WERI-Rb-1 (cell line): ENCODE measurements around the gene CS.

ENCODE experiments used
- DNase-seq: peaks from one replicate; pipeline ENCODE4 v3.0.0-alpha.2; 2020
- H3K27ac ChIP-seq: fragments of 250-450 bp; sonication (Bioruptor Pico); 2 replicates; pipeline ENCODE4 v1.5.1; 2020; ENCODE audit warnings: mild to moderate bottlenecking, moderate library complexity
- H3K27me3 ChIP-seq: fragments of 250-450 bp; sonication (Bioruptor Pico); 2 replicates; pipeline ENCODE4 v1.5.1; 2021; ENCODE audit warnings: mild to moderate bottlenecking, low read depth, moderate library complexity; ENCODE audit not compliant: insufficient read depth, severe bottlenecking
- H3K36me3 ChIP-seq: fragments of 250-450 bp; sonication (Bioruptor Pico); 2 replicates; pipeline ENCODE4 v1.5.1; 2020; ENCODE audit warnings: mild to moderate bottlenecking, moderate library complexity
- H3K4me3 ChIP-seq: 2 replicates; pipeline ENCODE4 v1.5.1; 2011; ENCODE audit warnings: low read depth, mild to moderate bottlenecking, control low read depth, low read length
- H3K9me3 ChIP-seq: fragments of 250-450 bp; sonication (Bioruptor Pico); 2 replicates; pipeline ENCODE4 v1.5.1; 2021; ENCODE audit warnings: mild to moderate bottlenecking, moderate library complexity; ENCODE audit not compliant: severe bottlenecking
- CTCF ChIP-seq: IDR thresholded peaks from 2 replicates; pipeline ENCODE4 v1.5.1; 2011; ENCODE audit warnings: low read depth, mild to moderate bottlenecking, control low read depth, inconsistent platforms, low read length

Gene CS

GRCh38 chr12:56260380-56260779 is 39.8 kb downstream of the CS start:
- Histone ChIP-seq H3K27ac (no peak overlapping the region), H3K4me3 (no peak overlapping the region), H3K9me3 (no peaks in the 10 kb centered on the region), H3K36me3 (peaks cover 19% of the 10 kb centered on the region), H3K27me3 (no peaks in the 10 kb centered on the region)
- no peak for DNase-seq
- no peak for TF ChIP-seq CTCF

- H3K36me3 ChIP-seq: peaks cover 32% of the 10 kb centered on the region
- H3K27ac ChIP-seq: peak overlapping the region; percentile 96
- DNase-seq: no peak
- TF ChIP-seq CTCF: no peak
- H3K27me3 ChIP-seq: no peaks in the 10 kb centered on the region
- H3K9me3 ChIP-seq: no peaks in the 10 kb centered on the region
- peak overlapping the region; percentile 59 for H3K4me3 ChIP-seq
Measured at GRCh38 chr12:56258820-56259183, 41.3 kb downstream of the CS start.

- Histone ChIP-seq H3K9me3 (no peaks in the 10 kb centered on the region), H3K27ac (peak within 1 kb of the TSS; percentile 96), H3K27me3 (no peaks in the 10 kb centered on the region), H3K4me3 (peak within 1 kb of the TSS; percentile 64), H3K36me3 (peaks cover 37% of the 10 kb centered on the region)
- DNase-seq: peak; percentile 67
- TF ChIP-seq CTCF: peak; percentile 77
Measured at GRCh38 chr12:56258068-56258819, 41.9 kb downstream of the CS start, which contains the start of gene ANKRD52. Gene ANKRD52, minus strand, starts transcription at chr12:56258384. Its CDS starts 115 bp downstream, at chr12:56258269.

- Histone ChIP-seq H3K36me3 (peaks cover 44% of the 10 kb centered on the region), H3K4me3 (peak overlapping the region; percentile 64), H3K27ac (peak overlapping the region; percentile 96), H3K9me3 (no peaks in the 10 kb centered on the region), H3K27me3 (no peaks in the 10 kb centered on the region)
- peak; percentile 69 for DNase-seq
- no peak for TF ChIP-seq CTCF
Measured at GRCh38 chr12:56257491-56258067, 42.6 kb downstream of the CS start.

- H3K36me3 ChIP-seq: peaks cover 49% of the 10 kb centered on the region
- peak overlapping the region; percentile 96; the same call in 1 of the 2 replicates for H3K27ac ChIP-seq
- no peak for DNase-seq
Measured at GRCh38 chr12:56257071-56257470, 43.1 kb downstream of the CS start.

More at GRCh38 chr12:56257071-56257470, 43.1 kb downstream of the CS start:
- Histone ChIP-seq H3K27me3 (no peaks in the 10 kb centered on the region), H3K4me3 (peak overlapping the region; percentile 64), H3K9me3 (no peaks in the 10 kb centered on the region)
- TF ChIP-seq CTCF: no peak
